HG03103 (cell line): ENCODE data around the gene DMRTB1.

Source experiments
- ATAC-seq: cut with Tn5 transposase; IDR thresholded peaks from one replicate; pipeline ENCODE4 v1.9.1; 2021; ENCODE audit warnings: low read depth; ENCODE audit not compliant: unreplicated experiment

DMRTB1 gene

GRCh38 chr1:53507116-53507820 is 48.1 kb downstream of the DMRTB1 start:
- ATAC-seq: no peak

- no peak for ATAC-seq
Observed at GRCh38 chr1:53508056-53508990, 49.1 kb downstream of the DMRTB1 start.

GRCh38 chr1:53508991-53509666 is 49.9 kb downstream of the DMRTB1 start:
- ATAC-seq: no peak

- no peak for ATAC-seq
Observed at GRCh38 chr1:53509775-53510174, 50.6 kb downstream of the DMRTB1 start.

- no peak for ATAC-seq
Observed at GRCh38 chr1:53510215-53510614, 51.0 kb downstream of the DMRTB1 start.

GRCh38 chr1:53511323-53511932 is 52.2 kb downstream of the DMRTB1 start:
- no peak for ATAC-seq

- ATAC-seq: no peak
Observed at GRCh38 chr1:53511933-53512806, 53.0 kb downstream of the DMRTB1 start.

GRCh38 chr1:53512807-53513755 is 53.9 kb downstream of the DMRTB1 start:
- no peak for ATAC-seq

GRCh38 chr1:53513846-53514245 is 54.6 kb downstream of the DMRTB1 start:
- ATAC-seq: no peak

GRCh38 chr1:53514436-53514835 is 55.2 kb downstream of the DMRTB1 start:
- no peak for ATAC-seq

GRCh38 chr1:53516181-53516580 is 57.0 kb downstream of the DMRTB1 start:
- ATAC-seq: no peak
